ENCODE data around the gene PCOLCE2. TPM values are rescaled to one million over a fixed set of nuclear protein-coding genes. Genes with fewer than 3 reads are reported as not detected.

Gene PCOLCE2, protein sequence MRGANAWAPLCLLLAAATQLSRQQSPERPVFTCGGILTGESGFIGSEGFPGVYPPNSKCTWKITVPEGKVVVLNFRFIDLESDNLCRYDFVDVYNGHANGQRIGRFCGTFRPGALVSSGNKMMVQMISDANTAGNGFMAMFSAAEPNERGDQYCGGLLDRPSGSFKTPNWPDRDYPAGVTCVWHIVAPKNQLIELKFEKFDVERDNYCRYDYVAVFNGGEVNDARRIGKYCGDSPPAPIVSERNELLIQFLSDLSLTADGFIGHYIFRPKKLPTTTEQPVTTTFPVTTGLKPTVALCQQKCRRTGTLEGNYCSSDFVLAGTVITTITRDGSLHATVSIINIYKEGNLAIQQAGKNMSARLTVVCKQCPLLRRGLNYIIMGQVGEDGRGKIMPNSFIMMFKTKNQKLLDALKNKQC
- 3.8 and 4.0 TPM in 2 replicates for total RNA-seq
- long read RNA-seq, transcript PCOLCE2-201 (9 exons, 2,021 nt): major isoform, 18 of 20 reads
- long read RNA-seq, partial matches to known transcripts: 0 of 20 reads
- long read RNA-seq, other reads (novel, unspliced or antisense): 2 of 20 reads

DNA sequence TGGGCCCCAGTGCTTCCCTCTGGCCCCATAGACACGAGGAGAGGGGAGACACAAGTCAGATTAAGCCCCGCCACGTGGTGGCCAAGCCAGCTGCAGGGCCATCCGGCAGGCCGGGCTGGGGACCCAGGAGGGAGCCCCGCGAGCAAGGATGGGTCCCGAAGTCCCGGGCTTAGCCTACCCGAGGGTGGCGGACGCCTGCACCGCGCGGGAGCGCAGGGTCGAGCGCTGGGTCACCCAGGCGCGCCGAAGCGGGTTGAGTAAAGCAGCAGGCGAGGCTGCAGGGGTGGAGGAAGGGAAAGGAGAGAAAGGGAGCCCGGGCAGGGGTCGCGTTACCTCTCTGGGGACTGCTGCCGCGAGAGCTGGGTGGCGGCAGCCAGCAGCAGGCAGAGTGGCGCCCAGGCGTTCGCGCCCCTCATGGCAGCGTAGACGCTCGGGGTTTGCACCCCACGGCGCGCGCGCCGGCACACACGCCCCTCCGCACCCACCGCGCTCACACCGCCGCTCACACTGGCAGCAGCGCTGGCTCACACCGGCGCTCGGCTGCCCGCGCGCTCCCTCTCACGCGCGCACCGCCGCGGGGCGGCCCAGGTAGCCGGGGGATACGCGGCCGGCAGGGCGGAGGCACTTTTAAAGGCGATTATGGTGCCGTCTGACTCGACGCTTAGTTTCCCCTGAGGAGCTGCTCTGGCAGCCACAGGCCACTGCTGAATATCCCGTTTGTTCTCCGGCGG lies at the start of gene PCOLCE2:
Gene PCOLCE2, minus strand, starts transcription at position 603 of the 731 bp plus-strand sequence. Its CDS starts 187 bp downstream, at position 416.
- TF ChIP-seq, protein P1, sequence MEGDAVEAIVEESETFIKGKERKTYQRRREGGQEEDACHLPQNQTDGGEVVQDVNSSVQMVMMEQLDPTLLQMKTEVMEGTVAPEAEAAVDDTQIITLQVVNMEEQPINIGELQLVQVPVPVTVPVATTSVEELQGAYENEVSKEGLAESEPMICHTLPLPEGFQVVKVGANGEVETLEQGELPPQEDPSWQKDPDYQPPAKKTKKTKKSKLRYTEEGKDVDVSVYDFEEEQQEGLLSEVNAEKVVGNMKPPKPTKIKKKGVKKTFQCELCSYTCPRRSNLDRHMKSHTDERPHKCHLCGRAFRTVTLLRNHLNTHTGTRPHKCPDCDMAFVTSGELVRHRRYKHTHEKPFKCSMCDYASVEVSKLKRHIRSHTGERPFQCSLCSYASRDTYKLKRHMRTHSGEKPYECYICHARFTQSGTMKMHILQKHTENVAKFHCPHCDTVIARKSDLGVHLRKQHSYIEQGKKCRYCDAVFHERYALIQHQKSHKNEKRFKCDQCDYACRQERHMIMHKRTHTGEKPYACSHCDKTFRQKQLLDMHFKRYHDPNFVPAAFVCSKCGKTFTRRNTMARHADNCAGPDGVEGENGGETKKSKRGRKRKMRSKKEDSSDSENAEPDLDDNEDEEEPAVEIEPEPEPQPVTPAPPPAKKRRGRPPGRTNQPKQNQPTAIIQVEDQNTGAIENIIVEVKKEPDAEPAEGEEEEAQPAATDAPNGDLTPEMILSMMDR (IDR thresholded peaks at IDR 0.05): no peak
- H3K36me3 Mint-ChIP-seq (ENCODE audit: unreplicated experiment): no peaks in the 10 kb centered on the region
- no peaks in the 10 kb centered on the region for H3K27me3 Mint-ChIP-seq (ENCODE audit: unreplicated experiment)
- no peaks in the 10 kb centered on the region for H3K9me3 Mint-ChIP-seq (ENCODE audit: unreplicated experiment)
- H3K4me3 Mint-ChIP-seq (ENCODE audit: unreplicated experiment): peak within 1 kb of the TSS; percentile 81
- peak; percentile 86 for DNase-seq (ENCODE audit: extremely low spot score, unreplicated experiment)
- peak within 1 kb of the TSS; percentile 52 for H3K27ac Mint-ChIP-seq (ENCODE audit: unreplicated experiment)
- H3K4me1 Mint-ChIP-seq (ENCODE audit: unreplicated experiment): peaks cover 10% of the 10 kb centered on the region

DNA sequence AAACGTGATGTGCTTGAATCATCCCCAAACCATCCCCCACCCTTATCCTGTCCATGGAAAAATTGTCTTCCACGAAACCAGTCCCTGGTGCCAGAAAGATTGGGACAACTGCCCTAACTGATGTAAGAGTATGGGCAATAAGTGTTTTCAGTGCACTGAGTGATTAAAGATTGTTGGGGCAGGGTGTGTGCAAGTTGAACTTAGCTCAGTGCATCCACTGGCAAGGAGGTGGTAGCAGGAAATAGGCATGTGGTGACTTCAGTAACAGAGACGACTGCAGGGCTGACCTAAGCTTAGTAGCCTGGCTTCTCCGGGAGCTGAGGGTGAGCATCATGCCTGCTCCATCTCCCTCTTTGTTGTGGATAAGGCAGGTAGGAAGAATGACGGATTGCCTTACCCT lies 47.1 kb upstream of the PCOLCE2 start:
- H3K4me3 Mint-ChIP-seq (ENCODE audit: unreplicated experiment): no peak overlapping the region
- H3K4me1 Mint-ChIP-seq (ENCODE audit: unreplicated experiment): no peaks in the 10 kb centered on the region
- peaks cover 6% of the 10 kb centered on the region for H3K27me3 Mint-ChIP-seq (ENCODE audit: unreplicated experiment)
- no peak overlapping the region for H3K27ac Mint-ChIP-seq (ENCODE audit: unreplicated experiment)
- TF ChIP-seq, protein P1 (IDR thresholded peaks at IDR 0.05): no peak
- DNase-seq (ENCODE audit: extremely low spot score, unreplicated experiment): no peak
- no peaks in the 10 kb centered on the region for H3K36me3 Mint-ChIP-seq (ENCODE audit: unreplicated experiment)
- no peaks in the 10 kb centered on the region for H3K9me3 Mint-ChIP-seq (ENCODE audit: unreplicated experiment)

DNA sequence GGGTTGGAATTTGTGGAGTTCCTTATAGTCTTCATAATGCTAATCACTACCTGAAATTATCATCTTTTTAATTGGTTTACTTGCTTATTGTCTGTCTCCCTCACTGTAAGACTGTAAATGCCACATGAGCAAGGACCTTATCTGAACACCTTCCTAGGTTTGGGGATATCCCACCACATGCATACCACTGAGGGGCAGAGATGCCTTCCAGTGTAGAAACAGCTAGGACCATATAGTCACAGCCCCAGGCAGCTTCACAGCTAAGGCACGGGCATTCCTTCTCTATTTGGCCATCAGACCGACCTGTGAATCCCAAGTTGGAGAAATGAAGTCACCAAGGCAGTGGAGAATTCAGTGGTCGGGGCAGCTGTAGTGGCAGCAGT lies 46.0 kb upstream of the PCOLCE2 start:
- DNase-seq (ENCODE audit: extremely low spot score, unreplicated experiment): no peak
- Mint-ChIP-seq H3K4me1 (ENCODE audit: unreplicated experiment) (no peaks in the 10 kb centered on the region), H3K9me3 (ENCODE audit: unreplicated experiment) (no peaks in the 10 kb centered on the region), H3K36me3 (ENCODE audit: unreplicated experiment) (no peaks in the 10 kb centered on the region), H3K27ac (ENCODE audit: unreplicated experiment) (no peak overlapping the region), H3K27me3 (ENCODE audit: unreplicated experiment) (peaks cover 6% of the 10 kb centered on the region), H3K4me3 (ENCODE audit: unreplicated experiment) (no peak overlapping the region)
- TF ChIP-seq, protein P1 (IDR thresholded peaks at IDR 0.05): no peak

DNA sequence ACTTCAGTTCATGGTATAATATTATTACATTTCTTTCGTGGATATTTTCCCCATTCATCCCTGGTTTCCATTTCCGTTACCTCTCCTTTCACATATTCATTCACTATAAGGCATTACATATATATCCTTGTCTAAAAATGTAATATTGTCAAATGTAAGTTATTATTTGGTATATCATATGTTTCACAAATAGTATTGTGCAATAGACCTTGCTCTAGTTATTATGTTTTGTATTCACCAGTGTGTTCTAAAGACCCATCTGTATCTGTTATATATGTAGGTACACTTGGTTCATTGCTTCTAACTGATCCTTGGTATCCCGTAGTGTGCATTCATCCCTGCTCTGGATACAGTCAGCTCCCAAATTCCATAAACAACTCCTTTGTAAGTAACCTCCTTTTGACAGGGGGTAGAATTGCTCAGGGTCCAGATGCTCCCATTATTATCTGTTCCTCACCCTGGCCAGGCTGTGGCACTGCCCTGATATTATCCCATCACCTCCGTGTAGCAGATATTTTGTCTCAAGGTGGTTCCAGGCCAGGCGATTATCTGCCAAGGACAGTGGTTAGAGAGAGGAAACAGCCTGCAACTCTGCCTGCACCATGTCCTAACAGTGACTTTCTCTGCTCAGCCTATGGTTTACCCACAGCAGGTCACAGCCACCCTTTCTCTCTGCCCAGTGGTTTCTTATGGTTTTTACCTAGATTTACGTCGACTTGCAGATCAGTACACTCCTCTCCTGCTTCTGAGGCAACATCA lies 45.4 kb upstream of the PCOLCE2 start:
- DNase-seq (ENCODE audit: extremely low spot score, unreplicated experiment): no peak
- TF ChIP-seq, protein P1 (IDR thresholded peaks at IDR 0.05): no peak
- H3K4me1 Mint-ChIP-seq (ENCODE audit: unreplicated experiment): no peaks in the 10 kb centered on the region
- H3K9me3 Mint-ChIP-seq (ENCODE audit: unreplicated experiment): no peaks in the 10 kb centered on the region
- H3K4me3 Mint-ChIP-seq (ENCODE audit: unreplicated experiment): no peak overlapping the region
- H3K27me3 Mint-ChIP-seq (ENCODE audit: unreplicated experiment): peaks cover 6% of the 10 kb centered on the region
- H3K36me3 Mint-ChIP-seq (ENCODE audit: unreplicated experiment): no peaks in the 10 kb centered on the region
- no peak overlapping the region for H3K27ac Mint-ChIP-seq (ENCODE audit: unreplicated experiment)

All from osteocyte (in vitro differentiated cells).